GM12865 (cell line): ENCODE results near the gene BPGM.

Experiments
- DNase-seq: peaks from one replicate; pipeline ENCODE4 v3.0.0; 2010; ENCODE audit warnings: low read depth
- H3K4me3 ChIP-seq: 2 replicates; pipeline ENCODE4 v1.5.1; 2011; ENCODE audit warnings: mild to moderate bottlenecking, low read depth, low read length, control low read depth
- CTCF ChIP-seq: IDR thresholded peaks from 2 replicates; pipeline ENCODE4 v1.5.1; 2011; ENCODE audit warnings: low read length, control low read depth, low read depth, inconsistent platforms; ENCODE audit not compliant: insufficient read depth; ENCODE audit errors: missing control alignments

The BPGM gene

DNA sequence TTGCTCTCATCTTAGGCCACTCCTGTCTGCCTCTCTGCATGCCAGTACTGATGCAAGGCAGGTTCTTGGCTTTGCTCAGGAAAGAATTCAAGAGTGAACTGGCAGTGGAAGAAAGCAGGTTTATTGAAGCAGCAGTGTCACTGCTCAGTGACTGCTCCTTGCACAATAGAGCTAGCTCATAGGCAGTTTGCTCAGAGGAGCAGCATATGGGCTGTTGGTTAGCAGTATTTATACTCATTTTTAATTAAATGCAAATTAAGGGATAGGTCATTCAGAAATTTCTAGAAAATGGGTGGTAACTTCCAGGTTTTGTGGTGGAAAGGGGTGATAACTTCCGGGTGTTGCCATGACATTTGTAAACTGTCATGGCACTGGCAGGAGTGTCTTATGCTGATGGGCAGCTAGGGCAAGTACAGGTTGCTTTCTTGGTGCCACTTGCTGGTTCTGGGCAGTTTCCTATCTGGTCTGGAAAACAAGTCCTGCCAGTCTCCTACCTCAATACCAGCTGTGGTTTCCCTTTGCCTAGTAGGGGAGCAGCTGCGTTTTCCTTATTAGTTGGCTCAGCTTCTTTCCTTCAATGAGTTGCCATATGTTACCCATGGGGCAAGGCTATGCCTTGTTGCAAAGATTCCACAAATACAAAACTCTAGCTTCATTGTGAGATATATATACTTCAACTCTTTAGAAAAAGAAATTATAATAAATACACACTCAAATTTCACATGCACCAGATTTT lies 68.0 kb downstream of the BPGM start:
- TF ChIP-seq CTCF, result no peak
- no peak overlapping the region for H3K4me3 ChIP-seq
- DNase-seq, result no peak

DNA sequence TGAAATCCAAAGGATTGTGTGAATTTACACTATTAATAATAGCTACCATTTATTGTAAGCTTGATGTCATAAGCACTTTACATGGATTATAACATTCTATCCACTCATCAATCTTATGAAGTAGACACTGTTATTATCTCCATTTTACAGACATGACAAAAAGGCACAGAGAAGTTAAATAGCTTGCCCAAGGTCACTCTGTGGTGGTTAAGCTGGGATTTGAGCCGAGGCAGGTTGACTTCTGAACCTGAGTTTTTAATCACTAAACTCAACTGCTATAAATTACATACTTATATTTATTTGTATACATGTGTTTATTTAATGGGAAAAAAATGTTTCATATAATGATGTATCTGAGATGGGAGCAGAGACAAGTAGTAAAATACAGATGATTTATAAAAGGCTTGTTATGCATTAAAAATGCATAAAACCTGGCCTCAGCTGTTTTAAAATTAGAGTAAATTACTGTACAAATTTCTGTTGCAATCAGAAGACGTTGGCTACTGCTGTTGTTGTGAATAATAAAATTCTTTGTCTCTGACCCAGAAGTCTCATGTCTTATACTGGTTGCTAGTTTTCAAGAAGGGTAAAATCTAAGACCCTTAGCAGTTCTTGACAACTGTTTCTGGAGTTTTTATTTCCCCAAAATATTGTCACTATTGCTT lies 71.7 kb downstream of the BPGM start:
- no peak for TF ChIP-seq CTCF
- H3K4me3 ChIP-seq, result no peak overlapping the region
- no peak for DNase-seq

- TF ChIP-seq CTCF, result no peak
- no peak for DNase-seq
- H3K4me3 ChIP-seq, result no peak overlapping the region
Observed at GRCh38 chr7:134720091-134720935, 73.7 kb downstream of the BPGM start.

- no peak for DNase-seq
- no peak overlapping the region for H3K4me3 ChIP-seq
- no peak for TF ChIP-seq CTCF
Observed at GRCh38 chr7:134721171-134721570, 74.5 kb downstream of the BPGM start.

DNA sequence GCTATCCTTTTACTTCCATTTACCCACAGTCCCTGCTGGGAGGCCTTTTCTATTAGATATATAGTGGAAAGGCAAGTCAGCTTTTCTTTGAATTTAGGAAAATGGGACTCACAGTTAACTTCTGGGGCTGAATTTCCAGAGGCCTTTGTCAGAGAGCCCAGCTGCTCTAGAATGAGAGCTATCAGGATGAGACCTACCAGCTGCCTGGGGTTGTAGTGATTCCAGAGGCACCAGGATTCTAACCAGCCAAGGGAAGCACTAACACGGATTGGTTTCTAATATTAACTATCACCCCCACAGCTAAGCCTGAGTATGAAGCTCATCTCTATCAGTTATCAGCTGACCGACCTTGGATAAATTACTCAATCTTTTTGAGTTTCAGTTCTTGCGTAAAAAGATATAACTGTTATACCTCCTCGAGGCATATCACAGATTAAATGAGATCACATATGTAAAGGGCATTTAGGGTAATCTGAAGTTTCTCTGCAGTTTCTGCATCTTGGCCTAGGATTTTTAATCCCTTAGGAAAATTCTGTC lies 76.2 kb downstream of the BPGM start:
- TF ChIP-seq CTCF, result no peak
- no peak for DNase-seq
- no peak overlapping the region for H3K4me3 ChIP-seq

- DNase-seq, result no peak
- no peak overlapping the region for H3K4me3 ChIP-seq
- TF ChIP-seq CTCF, result no peak
Observed at GRCh38 chr7:134723892-134724291, 77.2 kb downstream of the BPGM start.
